ENCODE data around the gene CCNC. TPM values are rescaled to one million over a fixed set of nuclear protein-coding genes. Genes with fewer than 3 reads are reported as not detected.

The CCNC gene
- polyA plus RNA-seq, 12 donors, result 24.2 to 63.9 (median 53.4) TPM; not detected in 1

DNA sequence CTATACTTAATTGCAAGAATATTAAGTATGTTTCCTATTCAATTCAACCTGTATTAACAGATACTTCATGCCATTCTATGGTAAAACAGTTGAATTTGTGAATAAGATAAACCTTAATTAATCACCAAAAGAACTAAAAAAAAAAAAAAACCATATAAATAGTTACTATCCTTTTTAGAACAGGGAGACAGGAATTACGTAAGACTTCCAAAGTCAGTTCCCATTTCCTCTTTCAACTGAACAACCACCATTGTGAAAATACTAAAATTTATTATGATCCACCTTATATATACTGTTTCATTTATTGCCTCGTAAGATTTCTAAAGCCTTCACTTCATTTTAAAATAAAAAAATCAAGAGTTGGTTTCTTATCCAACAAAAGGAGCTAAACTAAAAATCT lies 9.4 kb downstream of the CCNC start:
- DNase-seq, result no peak

DNA sequence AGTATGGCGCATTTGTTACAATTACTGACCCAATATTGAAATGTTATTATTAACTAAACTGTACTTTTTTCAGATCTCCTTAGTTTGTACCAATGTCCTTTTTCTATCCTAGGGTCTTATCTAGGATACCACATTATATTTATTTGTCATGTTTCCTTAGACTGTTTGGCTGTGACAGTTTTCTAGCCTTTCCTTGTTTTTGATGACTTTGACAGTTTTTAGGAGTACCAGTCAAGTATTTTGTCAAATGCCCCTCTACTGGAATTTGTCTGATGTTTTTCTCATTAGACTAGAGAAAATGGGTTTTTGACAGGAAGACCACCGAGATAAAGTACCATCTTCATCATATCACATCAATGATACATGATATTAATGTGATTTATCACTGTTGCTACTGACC lies 14.6 kb downstream of the CCNC start:
- no peak for DNase-seq

DNA sequence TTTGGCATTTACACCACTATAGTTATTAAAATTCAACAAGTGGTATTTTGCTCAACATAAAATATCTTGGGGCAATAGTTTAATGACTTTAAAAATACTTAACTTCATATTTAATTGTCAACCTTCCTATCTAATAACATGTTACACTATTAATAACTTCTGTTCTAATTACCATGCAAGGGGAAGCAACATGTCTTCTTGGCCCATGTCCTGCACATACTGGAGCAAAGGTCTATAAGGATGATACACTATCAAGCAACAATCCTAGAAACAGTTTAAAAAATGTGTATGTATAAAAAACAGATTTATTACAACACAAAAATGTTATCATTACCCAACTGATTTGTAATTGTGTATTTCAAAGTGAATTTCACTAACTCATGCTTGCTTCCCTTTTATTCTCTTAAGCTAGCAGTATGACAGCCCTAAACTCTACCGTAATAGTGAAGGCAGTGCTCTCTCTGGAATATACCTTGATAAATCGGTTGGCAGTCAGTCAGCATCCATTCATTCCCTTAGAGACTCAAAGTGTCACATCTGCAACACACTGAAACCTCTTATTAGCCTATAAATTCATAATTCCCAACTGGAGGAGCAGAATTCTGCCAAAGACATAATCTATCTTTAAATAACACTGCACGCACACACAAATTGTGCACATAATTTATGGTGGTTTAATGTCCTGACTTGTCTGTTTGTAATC lies 18.3 kb downstream of the CCNC start:
- no peak for DNase-seq

DNA sequence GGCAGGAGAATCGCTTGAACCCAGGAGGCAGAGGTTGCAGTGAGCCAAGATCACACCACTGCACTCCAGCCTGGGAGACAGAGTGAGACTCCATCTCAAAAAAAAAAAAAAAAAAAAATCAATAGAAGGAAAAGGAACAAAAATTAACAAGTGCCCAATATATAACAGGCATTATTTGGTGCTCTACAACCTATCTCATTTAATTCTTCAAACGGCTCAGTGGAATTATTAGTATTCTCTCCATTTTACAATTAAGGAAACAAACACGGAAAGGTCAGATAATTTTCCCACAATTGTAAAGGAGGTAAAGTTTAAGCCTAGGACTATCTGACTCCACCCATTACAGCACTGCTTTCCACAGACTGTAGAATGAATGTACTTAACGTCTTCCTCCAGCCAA lies 19.8 kb downstream of the CCNC start:
- DNase-seq, result no peak

DNA sequence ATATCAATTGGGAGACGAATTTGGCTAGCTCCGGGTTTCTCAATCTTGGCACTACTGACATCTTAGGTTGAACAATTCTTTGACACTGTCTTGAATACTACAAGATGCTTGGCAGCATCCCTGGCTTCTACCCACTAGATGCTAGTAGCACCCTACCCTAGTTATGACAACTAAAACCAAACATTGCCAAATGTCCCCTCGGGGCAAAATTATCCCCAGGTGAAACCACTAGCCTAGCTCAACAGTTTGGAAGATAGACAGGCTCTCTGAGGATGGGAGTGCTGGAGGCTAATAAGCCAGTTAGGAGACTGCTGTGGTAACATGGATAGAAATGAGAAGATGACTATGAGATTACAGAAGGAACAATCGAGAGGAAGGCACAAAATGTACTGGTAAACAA lies 20.9 kb downstream of the CCNC start:
- no peak for DNase-seq

DNA sequence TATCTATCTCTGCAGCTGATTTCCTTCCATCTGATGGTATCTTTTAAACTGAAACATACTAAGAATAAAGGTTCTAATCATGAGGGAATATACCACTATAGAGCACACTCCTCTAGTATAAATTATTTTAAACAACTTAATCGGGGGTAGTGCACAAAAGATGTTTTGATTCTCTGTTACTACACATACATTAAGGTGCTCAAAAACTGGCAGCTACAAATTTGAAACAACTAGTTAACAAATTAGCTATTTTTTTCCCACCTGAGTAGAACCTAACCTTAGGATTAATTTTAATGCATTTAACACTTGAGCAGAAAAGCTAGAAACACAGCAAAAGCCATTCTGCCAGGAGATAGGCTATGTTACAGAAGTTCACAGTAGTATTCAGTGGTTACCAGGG lies 23.0 kb downstream of the CCNC start:
- DNase-seq, result no peak

DNA sequence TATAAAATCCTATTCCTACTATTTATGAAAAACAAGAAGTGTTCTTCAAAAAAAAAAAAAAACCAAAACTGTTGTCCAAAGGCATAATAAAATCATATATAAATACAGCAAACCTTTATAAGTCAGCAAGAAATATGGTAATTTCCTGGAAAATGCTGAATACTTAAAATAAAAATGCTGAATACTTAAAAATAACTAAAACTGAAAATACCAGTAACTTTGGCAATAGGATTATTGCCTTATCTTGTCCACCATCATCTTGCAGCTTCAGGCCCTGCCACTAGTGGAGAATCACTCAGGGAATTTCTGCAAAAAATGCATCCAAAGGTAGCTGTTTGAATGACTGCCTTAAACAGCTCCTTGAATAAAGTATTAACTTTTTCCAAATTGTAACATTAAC lies 24.5 kb downstream of the CCNC start:
- DNase-seq, result no peak

DNA sequence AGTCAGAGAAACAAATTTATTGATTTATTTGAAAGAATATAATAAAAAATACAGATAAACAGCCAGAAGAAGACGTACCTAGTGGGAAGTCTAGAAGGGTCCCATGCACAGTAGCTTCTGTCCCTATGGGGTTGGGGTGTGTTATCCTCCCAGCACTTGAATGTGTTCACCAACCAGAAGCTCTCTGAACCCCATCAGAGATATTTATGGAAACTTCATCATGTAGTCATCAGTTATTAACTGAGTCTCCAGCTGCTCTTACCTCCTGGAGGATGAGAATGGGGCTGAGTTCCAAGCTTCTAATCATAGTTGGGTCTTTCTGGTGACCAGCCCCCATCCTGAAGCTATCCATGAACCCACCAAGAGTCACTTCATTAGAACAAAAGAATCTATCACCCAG lies 37.8 kb downstream of the CCNC start:
- DNase-seq, result no peak

DNA sequence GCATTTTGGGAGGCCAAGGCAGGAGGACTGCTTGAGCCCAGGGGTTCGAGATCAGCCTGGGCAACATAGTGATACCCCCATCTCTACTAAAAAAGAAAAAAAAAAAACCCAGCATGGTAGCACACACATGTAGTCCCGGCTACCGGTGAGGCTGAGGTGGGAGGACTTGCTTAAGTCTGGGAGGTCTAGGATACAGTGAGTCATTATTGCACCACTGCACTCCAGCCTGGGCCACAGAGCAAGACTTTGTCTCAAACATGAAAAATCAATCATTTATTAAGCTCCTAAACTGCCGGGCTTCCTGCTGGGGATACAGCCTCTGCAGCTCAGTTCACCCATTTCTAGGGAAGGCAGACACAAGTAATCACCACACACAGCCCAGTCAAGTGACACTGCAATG lies 45.9 kb downstream of the CCNC start:
- no peak for DNase-seq

DNA sequence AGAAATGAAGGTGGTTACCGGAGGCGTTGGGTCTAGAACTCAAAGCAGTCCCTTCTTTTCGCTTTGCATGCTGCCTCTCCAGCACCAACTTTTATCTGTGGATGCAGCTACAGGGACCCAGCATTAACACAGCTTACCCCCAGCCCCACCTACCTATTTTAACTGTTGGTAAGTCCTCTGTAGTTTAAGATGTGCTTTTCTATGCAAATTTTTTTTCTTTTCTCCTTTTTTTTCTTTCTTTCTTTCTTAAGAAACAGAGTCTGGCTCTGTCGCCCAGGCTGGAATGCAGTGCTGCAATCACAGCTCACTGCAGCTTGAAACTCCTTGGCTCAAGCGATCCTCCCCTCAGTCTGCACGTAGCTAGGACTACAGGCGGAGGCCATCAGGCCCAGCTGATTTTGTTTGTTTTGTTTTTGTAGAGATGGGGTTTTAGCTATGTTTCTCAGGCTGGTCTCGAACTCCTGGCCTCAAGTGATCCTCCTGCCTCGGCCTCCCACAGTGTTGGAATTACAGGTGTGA lies 46.8 kb downstream of the CCNC start:
- DNase-seq, result peak; percentile 21

DNA sequence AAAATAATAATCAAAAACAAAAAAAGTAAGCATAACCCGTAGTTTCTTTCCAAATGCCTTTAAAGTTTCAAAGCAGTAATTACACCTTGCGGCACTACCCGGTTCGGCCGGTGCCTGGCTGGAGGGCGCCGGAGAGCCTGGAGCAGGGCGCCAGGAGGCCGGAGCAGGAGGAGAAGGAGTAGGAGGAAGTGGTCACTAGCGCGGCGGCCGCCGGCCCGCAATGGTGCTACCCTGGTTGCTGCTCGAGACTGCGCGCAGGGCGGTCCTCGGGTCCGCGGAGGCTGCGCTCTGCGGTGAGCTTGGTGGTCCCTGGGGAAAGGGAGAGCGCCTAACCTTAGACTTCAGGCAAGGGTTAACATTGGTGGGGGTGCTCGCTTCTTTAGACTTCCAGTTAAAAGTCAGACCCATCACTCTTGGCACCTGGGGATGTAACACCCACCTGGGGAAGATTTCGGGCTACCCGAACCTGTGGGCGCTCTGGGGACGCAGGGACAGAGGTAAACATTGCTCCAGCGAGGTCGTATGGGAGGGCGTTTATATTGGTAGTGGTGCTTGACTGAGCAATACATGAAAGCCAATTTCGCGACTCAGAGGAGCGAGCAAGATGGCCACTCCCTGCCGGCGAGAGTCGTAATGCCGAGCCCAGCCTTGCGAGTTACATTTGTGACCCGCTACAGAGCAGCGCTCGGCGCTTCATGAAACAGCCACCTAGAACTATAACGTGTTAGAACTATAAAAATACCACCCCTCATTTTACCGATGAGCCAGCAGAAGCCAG lies 47.4 kb downstream of the CCNC start:
- peak; percentile 86 for DNase-seq

DNA sequence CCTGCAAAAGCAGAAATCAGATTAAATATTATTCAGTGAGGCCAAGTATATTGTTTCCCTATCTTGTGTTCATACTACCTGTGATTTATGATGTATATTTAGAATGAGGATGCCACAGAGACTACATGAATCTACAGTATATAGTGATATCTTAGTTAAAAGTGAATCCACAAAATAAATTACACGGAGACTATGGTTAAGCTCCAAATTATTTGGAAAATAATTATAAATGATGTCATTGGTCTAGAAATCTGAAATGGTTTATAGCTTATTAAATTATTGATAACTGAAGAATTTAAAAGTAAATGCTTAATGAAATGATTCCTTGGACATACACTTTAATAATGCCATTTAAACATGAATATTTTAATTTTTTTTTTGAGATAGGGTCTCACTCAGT lies 49.0 kb downstream of the CCNC start:
- DNase-seq, result no peak

DNA sequence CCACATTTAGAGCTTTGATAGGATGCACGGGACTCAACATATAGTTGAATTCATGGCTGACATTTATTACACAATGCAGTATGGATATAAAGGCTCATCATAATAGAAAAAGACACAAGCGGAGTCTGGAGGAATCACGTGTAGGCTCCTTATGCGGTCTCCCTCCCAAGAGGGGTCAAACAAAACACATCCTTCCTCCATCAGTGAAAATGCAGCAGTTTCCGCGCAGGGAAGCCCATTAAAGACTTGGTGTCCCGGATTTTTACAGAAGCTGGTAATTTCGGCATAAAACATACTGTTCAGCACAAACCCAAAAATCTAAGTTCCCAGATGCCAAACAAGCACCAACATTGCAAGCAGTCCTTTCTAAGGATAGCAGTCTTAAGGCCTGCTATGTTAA lies 54.4 kb downstream of the CCNC start:
- no peak for DNase-seq

DNA sequence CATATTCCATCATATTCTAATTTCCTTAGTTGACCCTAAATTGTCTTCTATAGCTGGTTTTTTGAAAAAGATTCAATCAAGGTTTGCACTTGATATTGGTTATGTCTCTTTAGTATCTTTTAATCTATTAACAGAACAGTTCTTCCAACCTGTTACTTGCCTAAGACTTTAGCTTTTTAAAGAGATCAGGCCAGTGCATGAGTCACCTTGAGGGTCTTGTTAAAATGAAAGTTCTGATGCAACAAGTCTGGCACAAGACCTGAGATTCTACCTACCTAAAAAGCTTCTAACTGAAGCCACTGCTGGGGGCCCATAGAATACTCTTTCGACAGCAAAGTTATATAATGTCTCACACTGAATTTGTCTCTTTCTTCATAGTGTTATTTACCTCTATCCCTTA lies 56.4 kb downstream of the CCNC start:
- no peak for DNase-seq

DNA sequence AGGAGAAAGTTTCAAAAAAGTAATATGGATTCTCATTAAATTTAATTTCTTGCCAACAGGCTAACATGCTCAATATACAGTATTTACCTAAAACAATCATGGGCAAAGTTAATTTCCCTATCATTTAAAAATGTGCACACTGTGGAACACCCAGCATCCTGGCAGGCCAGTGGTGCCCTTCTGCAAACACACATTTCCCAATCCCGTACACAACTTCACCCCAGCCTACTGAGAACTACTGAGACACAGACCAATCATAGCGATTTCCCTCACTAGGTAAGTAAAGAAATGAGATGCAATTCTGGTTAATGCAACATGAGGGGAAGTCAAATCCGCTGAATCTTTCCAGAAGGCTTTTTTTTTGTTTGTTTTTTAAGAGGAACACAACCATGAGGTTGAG lies 60.8 kb downstream of the CCNC start:
- no peak for DNase-seq

DNA sequence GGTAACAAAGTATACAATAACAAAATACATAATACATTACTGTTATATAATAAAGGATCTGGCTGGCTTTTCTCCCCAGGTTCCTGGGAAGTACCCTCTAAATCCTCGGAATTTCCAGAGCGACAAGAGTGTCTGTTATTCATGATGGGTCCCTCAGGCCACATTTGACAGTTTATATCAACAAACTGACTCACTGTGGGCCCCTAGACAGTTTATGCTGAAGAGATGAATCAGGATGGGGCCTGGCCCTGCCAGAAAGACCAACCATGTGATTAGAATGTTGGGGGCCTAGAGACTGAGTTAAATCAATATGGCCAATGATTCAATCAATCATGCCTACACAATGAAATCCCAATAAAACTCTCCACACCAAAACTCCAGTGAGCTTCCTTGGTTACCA lies 66.7 kb downstream of the CCNC start:
- DNase-seq, result no peak

DNA sequence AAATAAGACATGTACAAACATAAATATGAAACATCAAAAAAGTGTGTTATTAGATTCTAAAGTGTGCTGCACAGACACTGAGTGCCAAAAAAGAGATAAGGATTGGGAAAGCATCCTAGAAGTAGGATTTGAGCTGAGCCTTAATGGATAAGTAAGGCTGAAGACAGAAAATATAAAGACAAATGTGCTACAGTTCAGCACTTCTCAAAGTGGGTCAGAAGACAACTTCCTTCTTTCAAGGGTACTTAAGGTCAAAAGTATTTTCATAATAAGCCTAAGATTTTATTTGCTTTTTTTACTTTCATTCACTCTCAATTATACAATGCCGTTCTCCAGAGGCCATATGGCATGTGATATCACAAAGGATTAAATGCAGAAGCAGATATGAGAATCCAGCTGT lies 70.0 kb downstream of the CCNC start:
- no peak for DNase-seq

DNA sequence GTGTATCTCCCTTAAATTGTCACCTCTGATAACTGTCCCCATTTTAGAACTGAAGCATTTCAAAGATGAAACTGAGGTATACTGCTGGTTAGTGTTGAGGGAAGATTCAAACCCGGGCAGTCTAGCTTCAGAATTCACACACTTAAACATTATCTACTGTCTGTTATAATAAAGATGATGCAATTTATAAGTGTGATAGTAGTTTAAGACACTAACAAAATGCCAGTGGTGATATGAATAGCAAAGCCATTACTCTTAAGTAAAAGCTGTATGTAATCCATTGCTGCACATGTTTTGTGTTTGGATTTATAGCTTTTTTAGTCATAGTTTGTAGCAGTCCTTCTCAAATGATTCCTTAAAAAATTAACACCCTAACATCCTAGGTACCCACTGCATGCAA lies 73.0 kb downstream of the CCNC start:
- DNase-seq, result no peak

Other genes with a start within 250 kb of the CCNC start
- 1 to 10 TPM in 10 of 12 donors, not detected in 2; 1.2 to 9.0 (median 2.8) TPM for gene FAXC, start 219.0 kb downstream of the CCNC start, polyA plus RNA-seq (ENCODE audit: insufficient read length in 12 of 12)
- 10 to 100 TPM in 3 of 12 donors, 1 to 10 TPM in 7, not detected in 2; 6.5 to 10.7 (median 9.8) TPM for gene COQ3, start 174.5 kb downstream of the CCNC start, polyA plus RNA-seq (ENCODE audit: insufficient read length in 12 of 12)
- 100 to 1,000 TPM in 11 of 12 donors, 10 to 100 TPM in 1; 86.9 to 288 (median 155) TPM for gene PNISR, start 143.4 kb downstream of the CCNC start, polyA plus RNA-seq (ENCODE audit: insufficient read length in 12 of 12)
- 10 to 100 TPM in 4 of 12 donors, 1 to 10 TPM in 7, not detected in 1; 5.3 to 12.7 (median 9.4) TPM for gene USP45, start 53.2 kb downstream of the CCNC start, polyA plus RNA-seq (ENCODE audit: insufficient read length in 12 of 12)
- under 1 TPM in 1 of 12 donors, not detected in 11; 0.07 TPM for gene PRDM13, start 38.2 kb upstream of the CCNC start, polyA plus RNA-seq (ENCODE audit: insufficient read length in 12 of 12)